KMS-11 (cell line): ENCODE results near the gene TNFSF13.
A peak's percentile ranks its signal among the peaks of the same experiment; 100 is the strongest.

Source experiments
- H2AFZ ChIP-seq: fragments of 200-600 bp; sonication (generic); 2 replicates; pipeline ENCODE4 v1.6.1; 2016; ENCODE audit warnings: antibody characterized with exemption, mixed run types, low read depth
- H3K27ac ChIP-seq: fragments of 200-600 bp; sonication (generic); 2 replicates; pipeline ENCODE4 v1.6.1; 2016; ENCODE audit warnings: mild to moderate bottlenecking, mixed run types
- H3K27me3 ChIP-seq: fragments of 200-600 bp; sonication (generic); 2 replicates; pipeline ENCODE4 v1.6.1; 2017; ENCODE audit warnings: mild to moderate bottlenecking, low read depth, mixed run types, moderate library complexity; ENCODE audit not compliant: insufficient read depth
- H3K36me3 ChIP-seq: fragments of 200-600 bp; sonication (generic); 2 replicates; pipeline ENCODE4 v1.6.1; 2017; ENCODE audit warnings: mild to moderate bottlenecking, mixed run types; ENCODE audit not compliant: insufficient read depth
- H3K4me1 ChIP-seq: fragments of 200-600 bp; sonication (generic); 2 replicates; pipeline ENCODE4 v1.6.1; 2016; ENCODE audit warnings: mild to moderate bottlenecking, low read depth, mixed run types; ENCODE audit not compliant: poor library complexity, severe bottlenecking
- H3K4me2 ChIP-seq: fragments of 200-600 bp; sonication (generic); 2 replicates; pipeline ENCODE4 v1.7.0; 2016; ENCODE audit warnings: mild to moderate bottlenecking, mixed run types
- H3K4me3 ChIP-seq: fragments of 200-600 bp; sonication (generic); IDR thresholded peaks from 2 replicates; pipeline ENCODE4 v1.6.1; 2017; ENCODE audit warnings: low read depth, low read length, mixed read lengths; ENCODE audit not compliant: insufficient read depth
- H3K79me2 ChIP-seq: fragments of 200-600 bp; sonication (generic); 2 replicates; pipeline ENCODE4 v1.6.1; 2016; ENCODE audit warnings: low read depth, mixed run types; ENCODE audit not compliant: insufficient read depth
- H3K9ac ChIP-seq: fragments of 200-600 bp; sonication (generic); 2 replicates; pipeline ENCODE4 v1.6.1; 2016; ENCODE audit warnings: mild to moderate bottlenecking, mixed run types
- H4K20me1 ChIP-seq: fragments of 200-600 bp; sonication (generic); 2 replicates; pipeline ENCODE4 v1.6.1; 2016; ENCODE audit warnings: mild to moderate bottlenecking, mixed run types; ENCODE audit not compliant: insufficient read depth
- CTCF ChIP-seq: fragments of 200-600 bp; sonication (generic); conservative IDR thresholded peaks from 2 replicates; pipeline ENCODE4 v1.6.1; 2017; ENCODE audit warnings: low read depth, mild to moderate bottlenecking, antibody characterized with exemption, low read length, moderate library complexity, mixed read lengths

TNFSF13 gene

DNA sequence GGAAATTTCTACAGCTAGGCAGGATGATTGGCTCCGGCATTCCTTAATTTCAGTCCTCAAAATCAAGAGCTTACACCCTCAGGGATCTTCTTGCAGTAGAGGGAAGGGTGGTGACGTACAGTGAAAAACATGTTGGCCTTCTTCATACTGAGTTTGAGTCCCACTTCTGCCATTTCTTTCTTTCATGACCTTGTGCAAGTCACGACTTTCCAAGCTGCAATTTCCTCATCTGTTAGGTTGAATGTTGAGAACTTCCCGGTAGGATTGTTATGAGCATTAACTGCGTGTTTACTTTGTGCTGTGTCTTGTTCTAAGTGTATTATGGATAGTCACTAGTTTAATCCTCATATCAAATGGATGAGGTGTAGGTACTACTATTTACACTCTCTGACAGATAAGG lies 11.0 kb downstream of the TNFSF13 start:
- Histone ChIP-seq H3K27me3 (no peaks in the 10 kb centered on the region), H3K4me3 (no peak overlapping the region)

DNA sequence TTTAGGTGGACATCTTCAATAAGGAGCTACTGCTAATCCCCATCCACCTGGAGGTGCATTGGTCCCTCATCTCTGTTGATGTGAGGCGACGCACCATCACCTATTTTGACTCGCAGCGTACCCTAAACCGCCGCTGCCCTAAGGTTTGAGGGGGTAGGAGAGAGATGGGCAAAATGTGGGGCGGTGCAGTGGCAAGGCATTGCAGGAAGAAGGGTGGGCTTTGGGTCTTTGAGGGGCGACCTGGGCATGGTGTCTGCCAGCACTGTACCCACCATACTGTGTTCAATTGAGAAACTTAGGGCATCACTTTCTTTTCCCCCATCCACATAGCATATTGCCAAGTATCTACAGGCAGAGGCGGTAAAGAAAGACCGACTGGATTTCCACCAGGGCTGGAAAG lies 11.8 kb downstream of the TNFSF13 start:
- Histone ChIP-seq H3K36me3 (no peaks in the 10 kb centered on the region), H4K20me1 (no peaks in the 10 kb centered on the region), H3K27me3 (no peaks in the 10 kb centered on the region), H3K27ac (no peak overlapping the region), H2AFZ (no peak overlapping the region), H3K4me2 (no peak overlapping the region), H3K79me2 (peaks cover 25% of the 10 kb centered on the region), H3K4me3 (no peak overlapping the region), H3K4me1 (peaks cover 9% of the 10 kb centered on the region), H3K9ac (no peak overlapping the region)
- no peak for TF ChIP-seq CTCF

More for the DNA sequence above, 11.0 kb downstream of the TNFSF13 start:
- H3K4me2 ChIP-seq: no peak overlapping the region
- peaks cover under 1% of the 10 kb centered on the region for H3K4me1 ChIP-seq
- no peak overlapping the region for H3K27ac ChIP-seq
- no peak for TF ChIP-seq CTCF
- peaks cover 18% of the 10 kb centered on the region for H3K79me2 ChIP-seq
- H4K20me1 ChIP-seq: no peaks in the 10 kb centered on the region
- no peak overlapping the region for H3K9ac ChIP-seq
- no peak overlapping the region for H2AFZ ChIP-seq
- H3K36me3 ChIP-seq: no peaks in the 10 kb centered on the region

DNA sequence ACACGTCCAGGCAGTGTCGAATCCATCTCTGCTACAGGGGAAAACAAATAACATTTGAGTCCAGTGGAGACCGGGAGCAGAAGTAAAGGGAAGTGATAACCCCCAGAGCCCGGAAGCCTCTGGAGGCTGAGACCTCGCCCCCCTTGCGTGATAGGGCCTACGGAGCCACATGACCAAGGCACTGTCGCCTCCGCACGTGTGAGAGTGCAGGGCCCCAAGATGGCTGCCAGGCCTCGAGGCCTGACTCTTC lies 13.7 kb downstream of the TNFSF13 start:
- TF ChIP-seq CTCF: no peak
- peaks cover 11% of the 10 kb centered on the region for H3K4me1 ChIP-seq

DNA sequence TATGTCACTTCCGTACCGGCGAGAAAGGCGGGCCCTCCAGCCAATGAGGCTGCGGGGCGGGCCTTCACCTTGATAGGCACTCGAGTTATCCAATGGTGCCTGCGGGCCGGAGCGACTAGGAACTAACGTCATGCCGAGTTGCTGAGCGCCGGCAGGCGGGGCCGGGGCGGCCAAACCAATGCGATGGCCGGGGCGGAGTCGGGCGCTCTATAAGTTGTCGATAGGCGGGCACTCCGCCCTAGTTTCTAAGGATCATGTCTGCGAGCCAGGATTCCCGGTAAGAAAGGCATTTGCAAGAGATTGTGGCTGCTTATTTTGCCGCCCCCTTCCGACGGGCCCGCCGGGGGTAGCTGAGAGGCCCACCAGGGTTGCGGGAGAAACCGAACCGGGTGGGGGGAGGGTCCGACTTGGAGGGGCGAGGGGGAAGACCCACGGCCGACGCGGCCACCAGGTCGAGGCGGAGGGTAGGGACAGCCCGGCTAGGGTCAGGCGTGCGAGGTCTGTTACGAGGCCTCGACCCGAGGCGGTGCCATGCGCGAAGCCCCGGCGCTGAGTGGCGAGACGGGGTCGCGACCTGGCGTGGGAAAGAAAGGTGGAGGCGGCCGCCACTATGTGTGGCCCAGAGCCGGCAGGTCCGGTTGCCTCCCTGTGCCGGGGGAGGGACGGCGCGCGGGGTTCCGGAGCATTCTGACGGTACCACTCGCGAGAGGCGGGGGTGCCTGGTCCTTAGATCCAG lies 14.2 kb downstream of the TNFSF13 start:
- Histone ChIP-seq H3K36me3 (no peaks in the 10 kb centered on the region), H4K20me1 (no peaks in the 10 kb centered on the region), H3K4me1 (peaks cover 11% of the 10 kb centered on the region), H3K79me2 (peaks cover 31% of the 10 kb centered on the region), H3K27ac (peak overlapping the region; percentile 73), H3K4me3 (no peak overlapping the region), H3K27me3 (no peaks in the 10 kb centered on the region), H2AFZ (no peak overlapping the region), H3K4me2 (no peak overlapping the region; the same call in 1 of the 2 replicates), H3K9ac (peak overlapping the region; percentile 90)
- TF ChIP-seq CTCF: no peak

More for the DNA sequence above, 13.7 kb downstream of the TNFSF13 start:
- no peaks in the 10 kb centered on the region for H4K20me1 ChIP-seq
- no peak overlapping the region for H3K27ac ChIP-seq
- H3K27me3 ChIP-seq: no peaks in the 10 kb centered on the region
- no peaks in the 10 kb centered on the region for H3K36me3 ChIP-seq
- no peak overlapping the region; the same call in 1 of the 2 replicates for H3K4me2 ChIP-seq
- H2AFZ ChIP-seq: no peak overlapping the region
- peak overlapping the region; percentile 22; the same call in 1 of the 2 replicates for H3K9ac ChIP-seq
- no peak overlapping the region for H3K4me3 ChIP-seq
- H3K79me2 ChIP-seq: peaks cover 31% of the 10 kb centered on the region
